ENCODE data around the gene CPED1.

The CPED1 gene

GRCh38 chr7:120947980-120948379 is 40.5 kb upstream of the CPED1 start:
- no peak overlapping the region for H3K4me3 ChIP-seq (replicated peaks; ENCODE audit: low read depth, low read length)
- DNase-seq (ENCODE audit: extremely low read depth, low read depth), result no peak
- TF ChIP-seq, protein P1, sequence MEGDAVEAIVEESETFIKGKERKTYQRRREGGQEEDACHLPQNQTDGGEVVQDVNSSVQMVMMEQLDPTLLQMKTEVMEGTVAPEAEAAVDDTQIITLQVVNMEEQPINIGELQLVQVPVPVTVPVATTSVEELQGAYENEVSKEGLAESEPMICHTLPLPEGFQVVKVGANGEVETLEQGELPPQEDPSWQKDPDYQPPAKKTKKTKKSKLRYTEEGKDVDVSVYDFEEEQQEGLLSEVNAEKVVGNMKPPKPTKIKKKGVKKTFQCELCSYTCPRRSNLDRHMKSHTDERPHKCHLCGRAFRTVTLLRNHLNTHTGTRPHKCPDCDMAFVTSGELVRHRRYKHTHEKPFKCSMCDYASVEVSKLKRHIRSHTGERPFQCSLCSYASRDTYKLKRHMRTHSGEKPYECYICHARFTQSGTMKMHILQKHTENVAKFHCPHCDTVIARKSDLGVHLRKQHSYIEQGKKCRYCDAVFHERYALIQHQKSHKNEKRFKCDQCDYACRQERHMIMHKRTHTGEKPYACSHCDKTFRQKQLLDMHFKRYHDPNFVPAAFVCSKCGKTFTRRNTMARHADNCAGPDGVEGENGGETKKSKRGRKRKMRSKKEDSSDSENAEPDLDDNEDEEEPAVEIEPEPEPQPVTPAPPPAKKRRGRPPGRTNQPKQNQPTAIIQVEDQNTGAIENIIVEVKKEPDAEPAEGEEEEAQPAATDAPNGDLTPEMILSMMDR (IDR thresholded peaks at IDR 0.05; ENCODE audit: low read depth, low read length, missing control alignments), result no peak

GRCh38 chr7:120949393-120949911 is 39.1 kb upstream of the CPED1 start:
- DNase-seq (ENCODE audit: extremely low read depth, low read depth), result no peak
- peak overlapping the region; percentile 71 for H3K4me3 ChIP-seq (replicated peaks; ENCODE audit: low read depth, low read length)
- TF ChIP-seq, protein P1 (IDR thresholded peaks at IDR 0.05; ENCODE audit: low read depth, low read length, missing control alignments), result no peak

GRCh38 chr7:120949998-120950538 is 38.4 kb upstream of the CPED1 start:
- no peak for DNase-seq (ENCODE audit: extremely low read depth, low read depth)
- TF ChIP-seq, protein P1 (IDR thresholded peaks at IDR 0.05; ENCODE audit: low read depth, low read length, missing control alignments), result no peak
- peak overlapping the region; percentile 71 for H3K4me3 ChIP-seq (replicated peaks; ENCODE audit: low read depth, low read length)

GRCh38 chr7:120950539-120951308 is 37.8 kb upstream of the CPED1 start, which contains the start of gene ING3:
TSS of gene ING3 (plus strand) at chr7:120950777. CDS start at chr7:120950897, 120 bp downstream.
- TF ChIP-seq, protein P1 (IDR thresholded peaks at IDR 0.05; ENCODE audit: low read depth, low read length, missing control alignments), result no peak
- peak within 1 kb of the TSS; percentile 71 for H3K4me3 ChIP-seq (replicated peaks; ENCODE audit: low read depth, low read length)
- peak; percentile 92 for DNase-seq (ENCODE audit: extremely low read depth, low read depth)

DNA sequence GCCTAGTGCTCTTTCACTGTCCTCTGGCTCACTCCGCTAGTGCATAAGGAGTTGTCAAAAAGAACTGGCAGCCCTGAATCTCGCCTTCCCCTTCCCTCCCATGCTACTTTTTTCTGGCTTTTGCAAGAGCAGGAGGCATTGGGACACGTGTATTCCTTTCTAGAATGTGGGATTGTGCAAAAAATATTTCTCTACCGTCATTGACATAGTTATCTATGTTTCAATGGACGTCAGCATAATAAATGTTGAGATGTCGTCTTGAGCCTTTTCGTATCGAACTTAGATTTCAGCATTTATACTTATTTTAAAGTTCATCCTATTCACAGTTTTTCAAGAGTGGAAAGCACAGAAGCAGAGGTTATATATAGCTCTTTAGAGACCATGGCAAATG is 37.2 kb upstream of the CPED1 start:
- no peak for DNase-seq (ENCODE audit: extremely low read depth, low read depth)
- H3K4me3 ChIP-seq (replicated peaks; ENCODE audit: low read depth, low read length), result peak overlapping the region; percentile 71
- TF ChIP-seq, protein P1 (IDR thresholded peaks at IDR 0.05; ENCODE audit: low read depth, low read length, missing control alignments), result no peak

DNA sequence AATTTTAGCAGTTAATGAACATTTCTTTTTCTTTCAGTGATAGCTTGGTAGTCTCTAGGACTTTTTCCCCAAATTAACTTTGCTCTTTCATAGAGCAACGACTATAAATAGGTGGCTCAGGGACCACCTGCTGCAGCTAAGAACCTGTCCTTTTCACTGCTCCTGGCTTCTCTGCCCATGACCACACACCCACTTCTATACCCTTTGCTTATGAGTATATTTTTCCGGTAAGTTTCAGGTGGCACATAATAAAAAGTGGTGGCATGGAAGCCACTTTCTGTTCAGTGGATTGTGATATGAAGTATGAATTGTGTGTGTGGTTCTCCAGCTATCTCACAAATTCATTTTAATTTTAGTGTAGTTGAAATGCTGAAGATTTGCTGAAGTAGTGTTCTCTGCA is 36.7 kb upstream of the CPED1 start:
- peak overlapping the region; percentile 71 for H3K4me3 ChIP-seq (replicated peaks; ENCODE audit: low read depth, low read length)
- TF ChIP-seq, protein P1 (IDR thresholded peaks at IDR 0.05; ENCODE audit: low read depth, low read length, missing control alignments), result no peak
- DNase-seq (ENCODE audit: extremely low read depth, low read depth), result no peak

All from HFF-Myc (cell line).